HepG2 (cell line): ENCODE data around the gene ZBTB32. TPM values are rescaled to one million over a fixed set of nuclear protein-coding genes. Genes with fewer than 3 reads are reported as not detected.

Source experiments
- AGO1 ChIP-seq: fragments of 200-400 bp; formaldehyde crosslinking; IDR thresholded peaks from 2 replicates; pipeline ENCODE4 v1.6.1; 2017; ENCODE audit warnings: mild to moderate bottlenecking, low read depth, low read length, moderate library complexity; ENCODE audit not compliant: poor library complexity, severe bottlenecking
- CBX1 ChIP-seq: IDR thresholded peaks from one replicate; pipeline ENCODE4 v1.6.1; 2016; ENCODE audit warnings: antibody characterized with exemption, low read depth
- CENPT ChIP-seq: sonication (generic); formaldehyde crosslinking; IDR thresholded peaks from 2 replicates; pipeline ENCODE4 v1.8.0; 2022; ENCODE audit warnings: low read depth, mild to moderate bottlenecking, moderate library complexity, missing genetic modification reagents
- HES4 ChIP-seq: sonication (generic); formaldehyde crosslinking; IDR thresholded peaks from 2 replicates; pipeline ENCODE4 v1.9.0; 2021; ENCODE audit warnings: mild to moderate bottlenecking, missing genetic modification reagents, borderline replicate concordance
- MED13 ChIP-seq: sonication (generic); formaldehyde crosslinking; IDR thresholded peaks from 2 replicates; pipeline ENCODE4 v1.5.0; 2020; ENCODE audit warnings: missing genetic modification reagents
- MEF2D ChIP-seq: sonication (generic); formaldehyde crosslinking; IDR thresholded peaks from 2 replicates; pipeline ENCODE4 v1.5.1; 2020; ENCODE audit warnings: mild to moderate bottlenecking, missing genetic modification reagents
- MIER3 ChIP-seq: IDR thresholded peaks from 2 replicates; pipeline ENCODE4 v1.6.1; 2016; ENCODE audit warnings: missing compliant biosample characterization, borderline replicate concordance
- PAWR ChIP-seq: sonication (generic); formaldehyde crosslinking; IDR thresholded peaks from 2 replicates; pipeline ENCODE4 v1.4.0; 2020; ENCODE audit warnings: missing genetic modification reagents, mild to moderate bottlenecking, borderline replicate concordance
- RAD51 ChIP-seq: fragments of 450-650 bp; IDR thresholded peaks from 2 replicates; pipeline ENCODE4 v1.6.1; 2016; ENCODE audit warnings: borderline replicate concordance
- ZFYVE20 ChIP-seq: sonication (generic); formaldehyde crosslinking; IDR thresholded peaks from 2 replicates; pipeline ENCODE4 v1.8.0; 2023; ENCODE audit warnings: low read depth, mild to moderate bottlenecking, moderate library complexity, missing genetic modification reagents, borderline replicate concordance
- ZNF230 ChIP-seq: sonication (generic); formaldehyde crosslinking; IDR thresholded peaks from 2 replicates; pipeline ENCODE4 v1.4.0; 2020; ENCODE audit warnings: mild to moderate bottlenecking, missing genetic modification reagents
- ZNF430 ChIP-seq: sonication (generic); formaldehyde crosslinking; IDR thresholded peaks from 2 replicates; pipeline ENCODE4 v1.9.0; 2021; ENCODE audit warnings: mild to moderate bottlenecking, missing genetic modification reagents
- polyA plus RNA-seq, 8 experiments: library from polyadenylated mRNA; depleted of rRNA in 3 of 8; stranded (reverse) in 7 of 8; unstranded in 1 of 8; fragments of >200 nt; fragmentation: Illumina TruSeq in 4 of 8; extraction: Trizol in 4 of 8; gene quantifications; 2 replicates each; pipeline versions ENCODE4 v1.2.1 to v1.2.3, GENCODE V29; 2011 to 2016; ENCODE audit warnings: low read depth in 4 of 8, missing spikeins in 1 of 8, mixed read lengths in 1 of 8; ENCODE audit not compliant: insufficient read depth in 1 of 8
- total RNA-seq, 5 experiments: library from RNA; depleted of rRNA; stranded (reverse); fragments of >200 nt; fragmentation: Illumina TruSeq; extraction: Trizol; gene quantifications; 2 replicates each; pipeline ENCODE4 v1.2.3, GENCODE V29; 2016; ENCODE audit warnings: low read depth in 1 of 5
- TF ChIP-seq, protein P1 (sequence below): sonication (generic); formaldehyde crosslinking; IDR thresholded peaks from 2 replicates; pipeline ENCODE4 v1.4.0; 2020; ENCODE audit warnings: missing genetic modification reagents
- TF ChIP-seq, protein P2 (sequence below): sonication (generic); formaldehyde crosslinking; IDR thresholded peaks from 2 replicates; pipeline ENCODE4 v1.5.0; 2020; ENCODE audit warnings: missing genetic modification reagents
- TF ChIP-seq, protein P3 (sequence below): sonication (generic); formaldehyde crosslinking; IDR thresholded peaks from one replicate; pipeline ENCODE4 v1.5.1; 2020; ENCODE audit warnings: mild to moderate bottlenecking, missing genetic modification reagents; ENCODE audit errors: not compliant biosample characterization
- TF ChIP-seq, protein P4 (sequence below): sonication (generic); formaldehyde crosslinking; IDR thresholded peaks from 2 replicates; pipeline ENCODE4 v1.5.1; 2020; ENCODE audit warnings: missing genetic modification reagents, mild to moderate bottlenecking, borderline replicate concordance

ZBTB32 gene
- total and polyA plus RNA-seq, 2 of the 13 experiments (the other 11 are each of a cell fraction or from before 2014, with no cell fraction given): not detected

DNA sequence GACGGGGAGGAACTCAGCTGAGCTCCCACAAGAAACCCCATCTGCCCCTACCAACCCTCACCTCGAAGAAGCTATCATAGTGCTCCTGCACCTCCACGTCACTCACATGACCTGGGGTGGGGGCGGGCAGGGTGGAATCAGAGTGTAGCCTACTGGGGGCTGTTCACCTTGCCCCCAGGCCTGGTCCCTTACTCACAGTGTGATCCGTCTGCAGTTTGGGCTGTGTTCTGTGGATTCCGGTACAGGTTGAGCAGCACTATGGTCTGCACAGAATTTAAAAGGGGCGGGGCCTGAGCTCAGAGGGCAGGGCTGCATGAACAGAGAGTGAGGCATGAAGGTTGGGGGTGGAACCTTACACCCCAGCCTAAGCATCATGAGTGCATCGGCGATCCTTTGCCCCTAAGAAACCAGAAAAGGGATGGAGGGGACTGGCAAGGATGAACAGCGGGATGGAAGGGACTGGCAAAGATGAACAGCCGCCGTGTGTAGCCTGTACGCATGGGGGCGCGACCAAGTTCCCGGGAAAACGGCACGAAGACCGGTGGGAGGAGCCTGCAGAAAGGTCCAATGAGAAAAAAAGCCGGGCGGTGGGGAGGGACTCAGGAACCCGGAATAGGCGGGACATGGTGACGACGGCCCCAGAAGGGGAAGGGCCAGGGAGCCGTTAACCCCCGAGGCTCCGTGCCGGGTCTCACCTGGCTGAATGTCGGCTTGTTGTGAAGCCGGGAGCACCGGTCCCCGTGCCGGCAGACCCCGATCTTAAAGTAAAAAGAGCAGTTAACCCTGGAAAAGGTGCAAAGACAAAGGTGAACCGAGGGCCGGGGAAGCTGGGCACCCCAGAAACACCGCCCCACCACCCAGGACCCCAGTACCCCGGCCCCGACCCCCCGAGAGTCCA, 40.3 kb downstream of the ZBTB32 start (continued):
- TF ChIP-seq, protein P1, sequence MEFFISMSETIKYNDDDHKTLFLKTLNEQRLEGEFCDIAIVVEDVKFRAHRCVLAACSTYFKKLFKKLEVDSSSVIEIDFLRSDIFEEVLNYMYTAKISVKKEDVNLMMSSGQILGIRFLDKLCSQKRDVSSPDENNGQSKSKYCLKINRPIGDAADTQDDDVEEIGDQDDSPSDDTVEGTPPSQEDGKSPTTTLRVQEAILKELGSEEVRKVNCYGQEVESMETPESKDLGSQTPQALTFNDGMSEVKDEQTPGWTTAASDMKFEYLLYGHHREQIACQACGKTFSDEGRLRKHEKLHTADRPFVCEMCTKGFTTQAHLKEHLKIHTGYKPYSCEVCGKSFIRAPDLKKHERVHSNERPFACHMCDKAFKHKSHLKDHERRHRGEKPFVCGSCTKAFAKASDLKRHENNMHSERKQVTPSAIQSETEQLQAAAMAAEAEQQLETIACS (CRISPR knock-in tag): no peak
- no peak for TF ChIP-seq MIER3 (CRISPR knock-in tag)
- TF ChIP-seq HES4: no peak
- TF ChIP-seq, protein P2, sequence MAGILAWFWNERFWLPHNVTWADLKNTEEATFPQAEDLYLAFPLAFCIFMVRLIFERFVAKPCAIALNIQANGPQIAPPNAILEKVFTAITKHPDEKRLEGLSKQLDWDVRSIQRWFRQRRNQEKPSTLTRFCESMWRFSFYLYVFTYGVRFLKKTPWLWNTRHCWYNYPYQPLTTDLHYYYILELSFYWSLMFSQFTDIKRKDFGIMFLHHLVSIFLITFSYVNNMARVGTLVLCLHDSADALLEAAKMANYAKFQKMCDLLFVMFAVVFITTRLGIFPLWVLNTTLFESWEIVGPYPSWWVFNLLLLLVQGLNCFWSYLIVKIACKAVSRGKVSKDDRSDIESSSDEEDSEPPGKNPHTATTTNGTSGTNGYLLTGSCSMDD (CRISPR knock-in tag): no peak
- TF ChIP-seq ZNF230: no peak
- TF ChIP-seq, protein P3, sequence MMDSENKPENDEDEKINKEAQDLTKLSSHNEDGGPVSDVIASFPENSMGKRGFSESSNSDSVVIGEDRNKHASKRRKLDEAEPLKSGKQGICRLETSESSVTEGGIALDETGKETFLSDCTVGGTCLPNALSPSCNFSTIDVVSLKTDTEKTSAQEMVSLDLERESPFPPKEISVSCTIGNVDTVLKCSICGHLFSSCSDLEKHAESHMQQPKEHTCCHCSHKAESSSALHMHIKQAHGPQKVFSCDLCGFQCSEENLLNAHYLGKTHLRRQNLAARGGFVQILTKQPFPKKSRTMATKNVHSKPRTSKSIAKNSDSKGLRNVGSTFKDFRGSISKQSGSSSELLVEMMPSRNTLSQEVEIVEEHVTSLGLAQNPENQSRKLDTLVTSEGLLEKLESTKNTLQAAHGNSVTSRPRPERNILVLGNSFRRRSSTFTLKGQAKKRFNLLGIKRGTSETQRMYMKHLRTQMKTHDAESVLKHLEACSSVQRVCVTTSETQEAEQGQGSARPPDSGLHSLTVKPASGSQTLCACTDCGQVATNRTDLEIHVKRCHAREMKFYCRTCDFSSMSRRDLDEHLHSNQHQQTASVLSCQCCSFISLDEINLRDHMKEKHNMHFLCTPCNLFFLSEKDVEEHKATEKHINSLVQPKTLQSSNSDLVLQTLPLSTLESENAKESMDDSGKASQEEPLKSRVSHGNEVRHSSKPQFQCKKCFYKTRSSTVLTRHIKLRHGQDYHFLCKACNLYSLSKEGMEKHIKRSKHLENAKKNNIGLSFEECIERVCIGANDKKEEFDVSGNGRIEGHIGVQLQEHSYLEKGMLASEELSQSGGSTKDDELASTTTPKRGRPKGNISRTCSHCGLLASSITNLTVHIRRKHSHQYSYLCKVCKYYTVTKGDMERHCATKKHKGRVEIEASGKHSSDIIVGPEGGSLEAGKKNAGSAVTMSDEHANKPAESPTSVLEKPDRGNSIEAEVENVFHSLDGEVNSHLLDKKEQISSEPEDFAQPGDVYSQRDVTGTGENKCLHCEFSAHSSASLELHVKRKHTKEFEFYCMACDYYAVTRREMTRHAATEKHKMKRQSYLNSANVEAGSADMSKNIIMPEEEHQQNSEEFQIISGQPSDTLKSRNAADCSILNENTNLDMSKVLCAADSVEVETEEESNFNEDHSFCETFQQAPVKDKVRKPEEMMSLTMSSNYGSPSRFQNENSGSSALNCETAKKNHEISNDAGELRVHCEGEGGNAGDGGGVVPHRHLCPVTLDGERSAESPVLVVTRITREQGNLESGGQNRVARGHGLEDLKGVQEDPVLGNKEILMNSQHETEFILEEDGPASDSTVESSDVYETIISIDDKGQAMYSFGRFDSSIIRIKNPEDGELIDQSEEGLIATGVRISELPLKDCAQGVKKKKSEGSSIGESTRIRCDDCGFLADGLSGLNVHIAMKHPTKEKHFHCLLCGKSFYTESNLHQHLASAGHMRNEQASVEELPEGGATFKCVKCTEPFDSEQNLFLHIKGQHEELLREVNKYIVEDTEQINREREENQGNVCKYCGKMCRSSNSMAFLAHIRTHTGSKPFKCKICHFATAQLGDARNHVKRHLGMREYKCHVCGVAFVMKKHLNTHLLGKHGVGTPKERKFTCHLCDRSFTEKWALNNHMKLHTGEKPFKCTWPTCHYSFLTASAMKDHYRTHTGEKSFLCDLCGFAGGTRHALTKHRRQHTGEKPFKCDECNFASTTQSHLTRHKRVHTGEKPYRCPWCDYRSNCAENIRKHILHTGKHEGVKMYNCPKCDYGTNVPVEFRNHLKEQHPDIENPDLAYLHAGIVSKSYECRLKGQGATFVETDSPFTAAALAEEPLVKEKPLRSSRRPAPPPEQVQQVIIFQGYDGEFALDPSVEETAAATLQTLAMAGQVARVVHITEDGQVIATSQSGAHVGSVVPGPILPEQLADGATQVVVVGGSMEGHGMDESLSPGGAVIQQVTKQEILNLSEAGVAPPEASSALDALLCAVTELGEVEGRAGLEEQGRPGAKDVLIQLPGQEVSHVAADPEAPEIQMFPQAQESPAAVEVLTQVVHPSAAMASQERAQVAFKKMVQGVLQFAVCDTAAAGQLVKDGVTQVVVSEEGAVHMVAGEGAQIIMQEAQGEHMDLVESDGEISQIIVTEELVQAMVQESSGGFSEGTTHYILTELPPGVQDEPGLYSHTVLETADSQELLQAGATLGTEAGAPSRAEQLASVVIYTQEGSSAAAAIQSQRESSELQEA (CRISPR knock-in tag): no peak
- TF ChIP-seq AGO1: no peak
- no peak for TF ChIP-seq CENPT (CRISPR knock-in tag)
- no peak for TF ChIP-seq MEF2D (CRISPR knock-in tag)
- TF ChIP-seq, protein P4, sequence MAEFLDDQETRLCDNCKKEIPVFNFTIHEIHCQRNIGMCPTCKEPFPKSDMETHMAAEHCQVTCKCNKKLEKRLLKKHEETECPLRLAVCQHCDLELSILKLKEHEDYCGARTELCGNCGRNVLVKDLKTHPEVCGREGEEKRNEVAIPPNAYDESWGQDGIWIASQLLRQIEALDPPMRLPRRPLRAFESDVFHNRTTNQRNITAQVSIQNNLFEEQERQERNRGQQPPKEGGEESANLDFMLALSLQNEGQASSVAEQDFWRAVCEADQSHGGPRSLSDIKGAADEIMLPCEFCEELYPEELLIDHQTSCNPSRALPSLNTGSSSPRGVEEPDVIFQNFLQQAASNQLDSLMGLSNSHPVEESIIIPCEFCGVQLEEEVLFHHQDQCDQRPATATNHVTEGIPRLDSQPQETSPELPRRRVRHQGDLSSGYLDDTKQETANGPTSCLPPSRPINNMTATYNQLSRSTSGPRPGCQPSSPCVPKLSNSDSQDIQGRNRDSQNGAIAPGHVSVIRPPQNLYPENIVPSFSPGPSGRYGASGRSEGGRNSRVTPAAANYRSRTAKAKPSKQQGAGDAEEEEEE (CRISPR knock-in tag): no peak
- TF ChIP-seq ZFYVE20 (CRISPR knock-in tag): no peak
- no peak for TF ChIP-seq PAWR
- TF ChIP-seq ZNF430: peak; percentile 99
- TF ChIP-seq MED13 (CRISPR knock-in tag): no peak
- no peak for TF ChIP-seq CBX1
- no peak for TF ChIP-seq RAD51
